Fibroblast of lung (primary cell): Measurements from ENCODE around the gene CIB2. TPM values are rescaled to one million over a fixed set of nuclear protein-coding genes. Genes with fewer than 3 reads are reported as not detected.

ENCODE experiments used
- DNase-seq, 2 donors: peaks; one replicate each; pipeline versions ENCODE4 v3.0.0 to v3.0.0-alpha.2; 2010; ENCODE audit warnings: low read depth in 2 of 2
- H2AFZ ChIP-seq: 2 replicates; pipeline ENCODE4 v1.5.1; 2012; ENCODE audit warnings: low read length, control low read depth, inconsistent platforms
- H3K27ac ChIP-seq: 2 replicates; pipeline ENCODE4 v1.5.1; 2011; ENCODE audit warnings: low read length, control low read depth; ENCODE audit not compliant: insufficient read depth
- H3K27me3 ChIP-seq: 2 replicates; pipeline ENCODE4 v1.5.1; 2011; ENCODE audit warnings: mild to moderate bottlenecking, low read length; ENCODE audit not compliant: control insufficient read depth, insufficient read depth
- H3K36me3 ChIP-seq: 2 replicates; pipeline ENCODE4 v1.5.1; 2011; ENCODE audit warnings: low read length; ENCODE audit not compliant: control insufficient read depth, insufficient read depth
- H3K4me1 ChIP-seq: 2 replicates; pipeline ENCODE4 v1.5.1; 2011; ENCODE audit warnings: low read length; ENCODE audit not compliant: control insufficient read depth, insufficient read depth; ENCODE audit errors: extremely low read depth
- H3K4me2 ChIP-seq: 2 replicates; pipeline ENCODE4 v1.5.1; 2011; ENCODE audit warnings: low read length, control low read depth; ENCODE audit not compliant: insufficient read depth; ENCODE audit errors: extremely low read depth
- H3K4me3 ChIP-seq, 4 experiments: fragments of 200-600 bp in 1 of 4; sonication (generic) in 1 of 4; replicated peaks in 1 of 4; 2 replicates each; pipeline ENCODE4 v1.5.1; 2011 to 2016; ENCODE audit warnings: low read length in 4 of 4, low read depth in 3 of 4, mild to moderate bottlenecking in 3 of 4, control low read depth in 2 of 4, inconsistent platforms in 1 of 4, mixed read lengths in 1 of 4; ENCODE audit not compliant: insufficient read depth in 1 of 4; ENCODE audit errors: control extremely low read depth in 1 of 4
- H3K79me2 ChIP-seq: 2 replicates; pipeline ENCODE4 v1.5.1; 2012; ENCODE audit warnings: mild to moderate bottlenecking, low read length, inconsistent platforms; ENCODE audit not compliant: control insufficient read depth, insufficient read depth
- H3K9ac ChIP-seq: 2 replicates; pipeline ENCODE4 v1.5.1; 2011; ENCODE audit warnings: mild to moderate bottlenecking, low read length, control low read depth; ENCODE audit not compliant: insufficient read depth
- H3K9me3 ChIP-seq: 2 replicates; pipeline ENCODE4 v1.5.1; 2012; ENCODE audit warnings: low read depth, low read length; ENCODE audit not compliant: control insufficient read depth, insufficient read depth
- H4K20me1 ChIP-seq: 2 replicates; pipeline ENCODE4 v1.5.1; 2011; ENCODE audit warnings: low read length; ENCODE audit not compliant: control insufficient read depth, insufficient read depth; ENCODE audit errors: extremely low read depth
- EZH2 ChIP-seq: IDR thresholded peaks from 2 replicates; pipeline ENCODE4 v1.5.1; 2012; ENCODE audit warnings: low read length, control low read depth, mild to moderate bottlenecking; ENCODE audit errors: missing control alignments
- polyA plus RNA-seq, 2 donors: library from polyadenylated mRNA; depleted of rRNA in 1 of 2; stranded (reverse) in 1 of 2; unstranded in 1 of 2; fragments of >200 nt; gene quantifications; 2 replicates each; pipeline ENCODE4 v1.2.1, GENCODE V29; 2011 to 2012; ENCODE audit warnings: missing spikeins in 1 of 2
- total RNA-seq: library from RNA; depleted of rRNA; stranded (reverse); fragments of >200 nt; gene quantifications from 2 replicates; pipeline ENCODE4 v1.2.1, GENCODE V29; 2014
- TF ChIP-seq, protein P1 (sequence below), 2 donors: IDR thresholded peaks in 1 of 2; conservative IDR thresholded peaks in 1 of 2; 1 replicate in 1 of 2; 2 replicates in 1 of 2; pipeline ENCODE4 v1.5.1; 2011 to 2012; ENCODE audit warnings: low read length in 2 of 2, control low read depth in 1 of 2, inconsistent platforms in 1 of 2, low read depth in 1 of 2, mild to moderate bottlenecking in 1 of 2

CIB2 gene
- total and polyA plus RNA-seq, 2 donors (not counting 1 experiment from before 2014, with no cell fraction given), result 3.1 to 4.2 TPM

DNA sequence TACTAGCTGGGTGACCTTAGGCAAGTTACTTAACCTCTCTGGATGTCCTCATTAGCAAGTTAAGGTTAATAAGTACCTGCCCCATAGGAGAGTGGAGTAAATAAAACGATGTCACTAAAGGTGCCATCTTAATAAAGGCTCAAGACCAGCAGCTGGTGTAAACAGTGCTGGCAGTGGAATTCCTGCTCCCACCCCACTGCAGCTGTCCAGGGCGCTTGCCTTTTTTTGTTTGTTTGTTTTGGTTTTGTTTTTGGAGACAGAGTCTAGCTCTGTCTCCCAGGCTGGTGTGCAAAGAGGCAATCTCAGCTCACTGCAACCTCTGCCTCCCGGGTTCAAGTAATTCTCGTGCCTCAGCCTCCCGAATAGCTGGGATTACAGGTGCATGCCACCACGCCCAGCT is 46.8 kb upstream of the CIB2 start:
- DNase-seq, result no peak
- no peak overlapping the region for H3K4me2 ChIP-seq
- TF ChIP-seq EZH2, result no peak
- TF ChIP-seq, protein P1, sequence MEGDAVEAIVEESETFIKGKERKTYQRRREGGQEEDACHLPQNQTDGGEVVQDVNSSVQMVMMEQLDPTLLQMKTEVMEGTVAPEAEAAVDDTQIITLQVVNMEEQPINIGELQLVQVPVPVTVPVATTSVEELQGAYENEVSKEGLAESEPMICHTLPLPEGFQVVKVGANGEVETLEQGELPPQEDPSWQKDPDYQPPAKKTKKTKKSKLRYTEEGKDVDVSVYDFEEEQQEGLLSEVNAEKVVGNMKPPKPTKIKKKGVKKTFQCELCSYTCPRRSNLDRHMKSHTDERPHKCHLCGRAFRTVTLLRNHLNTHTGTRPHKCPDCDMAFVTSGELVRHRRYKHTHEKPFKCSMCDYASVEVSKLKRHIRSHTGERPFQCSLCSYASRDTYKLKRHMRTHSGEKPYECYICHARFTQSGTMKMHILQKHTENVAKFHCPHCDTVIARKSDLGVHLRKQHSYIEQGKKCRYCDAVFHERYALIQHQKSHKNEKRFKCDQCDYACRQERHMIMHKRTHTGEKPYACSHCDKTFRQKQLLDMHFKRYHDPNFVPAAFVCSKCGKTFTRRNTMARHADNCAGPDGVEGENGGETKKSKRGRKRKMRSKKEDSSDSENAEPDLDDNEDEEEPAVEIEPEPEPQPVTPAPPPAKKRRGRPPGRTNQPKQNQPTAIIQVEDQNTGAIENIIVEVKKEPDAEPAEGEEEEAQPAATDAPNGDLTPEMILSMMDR (conservative IDR thresholded peaks at IDR 0.05 in 1 of 2, IDR thresholded peaks at IDR 0.05 in 1 of 2; ENCODE audit: low read depth in 1 of 2, low read length in 2 of 2), result no peak

DNA sequence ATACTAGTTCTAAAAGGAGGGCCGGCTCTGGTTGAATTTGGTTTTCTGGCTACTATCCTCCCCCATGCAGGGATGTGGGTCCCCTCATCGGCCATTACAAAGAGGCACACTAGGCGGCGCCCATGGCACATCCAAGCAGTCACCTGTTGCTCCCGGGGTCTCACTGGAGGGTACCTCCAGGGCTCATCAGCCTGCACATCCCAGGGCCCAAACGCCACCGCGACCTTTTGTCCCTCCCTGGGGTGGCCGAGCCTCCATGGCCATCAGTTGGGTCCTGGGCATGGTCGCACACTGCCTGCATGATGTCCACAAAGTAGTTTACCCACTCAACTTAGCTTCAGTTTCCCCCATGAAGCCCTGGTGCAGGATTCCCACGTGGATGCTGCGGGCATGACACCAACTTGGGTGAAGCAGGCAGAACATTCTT is 46.2 kb upstream of the CIB2 start:
- Histone ChIP-seq H3K27ac (no peak overlapping the region), H3K36me3 (peaks cover 2% of the 10 kb centered on the region), H3K4me3 (no peak overlapping the region), H4K20me1 (no peaks in the 10 kb centered on the region), H3K27me3 (no peaks in the 10 kb centered on the region), H3K9ac (no peak overlapping the region), H2AFZ (no peak overlapping the region), H3K79me2 (no peaks in the 10 kb centered on the region), H3K4me2 (no peak overlapping the region), H3K4me1 (no peaks in the 10 kb centered on the region), H3K9me3 (no peaks in the 10 kb centered on the region)
- DNase-seq, result peak; percentile 4 to 15
- TF ChIP-seq, protein P1 (conservative IDR thresholded peaks at IDR 0.05 in 1 of 2, IDR thresholded peaks at IDR 0.05 in 1 of 2; ENCODE audit: low read depth in 1 of 2, low read length in 2 of 2), result peak; percentile 75 to 83
- no peak for TF ChIP-seq EZH2

More for the DNA sequence above, 46.8 kb upstream of the CIB2 start:
- no peak overlapping the region for H3K9ac ChIP-seq
- H3K4me3 ChIP-seq, result no peak overlapping the region
- H3K4me1 ChIP-seq, result no peaks in the 10 kb centered on the region
- no peaks in the 10 kb centered on the region for H4K20me1 ChIP-seq
- no peak overlapping the region for H3K27ac ChIP-seq
- no peaks in the 10 kb centered on the region for H3K27me3 ChIP-seq
- H2AFZ ChIP-seq, result no peak overlapping the region
- H3K9me3 ChIP-seq, result no peaks in the 10 kb centered on the region
- H3K79me2 ChIP-seq, result no peaks in the 10 kb centered on the region
- no peaks in the 10 kb centered on the region for H3K36me3 ChIP-seq

DNA sequence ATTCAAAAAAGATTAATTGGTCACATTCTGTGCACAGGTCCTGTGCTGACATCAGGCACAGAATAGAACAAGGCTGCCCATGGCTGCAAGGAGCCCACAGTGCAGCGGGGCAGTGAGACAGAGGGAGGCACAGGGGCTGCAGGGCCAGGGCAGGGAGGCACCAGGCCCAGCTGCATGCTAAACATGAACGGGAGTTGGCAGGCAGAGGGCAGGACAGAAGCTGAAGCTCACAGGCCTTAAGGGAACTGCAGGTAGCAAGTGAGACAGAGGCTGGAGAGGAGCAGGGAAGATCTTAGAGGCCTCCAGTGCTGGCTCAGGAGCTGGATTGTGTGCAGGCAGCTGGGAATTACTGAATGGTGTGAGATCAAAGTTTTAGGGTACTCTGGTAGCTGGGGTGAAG is 44.1 kb upstream of the CIB2 start:
- Histone ChIP-seq H3K27me3 (no peaks in the 10 kb centered on the region), H2AFZ (no peak overlapping the region), H3K9ac (no peak overlapping the region), H3K4me1 (no peaks in the 10 kb centered on the region), H3K4me3 (no peak overlapping the region), H3K79me2 (no peaks in the 10 kb centered on the region), H3K27ac (no peak overlapping the region), H3K36me3 (peaks cover 4% of the 10 kb centered on the region), H3K4me2 (no peak overlapping the region), H4K20me1 (no peaks in the 10 kb centered on the region), H3K9me3 (no peaks in the 10 kb centered on the region)
- DNase-seq, result no peak
- TF ChIP-seq EZH2, result no peak
- TF ChIP-seq, protein P1 (conservative IDR thresholded peaks at IDR 0.05 in 1 of 2, IDR thresholded peaks at IDR 0.05 in 1 of 2; ENCODE audit: low read depth in 1 of 2, low read length in 2 of 2), result no peak
